Neural progenitor cell (in vitro differentiated cells): Measurements from ENCODE around the gene DPYD. TPM values are rescaled to one million over a fixed set of nuclear protein-coding genes. Genes with fewer than 3 reads are reported as not detected.

ENCODE experiments used
- DNase-seq: peaks from one replicate; pipeline ENCODE4 v3.0.0-alpha.2; 2016; ENCODE audit warnings: low spot score
- H2AFZ ChIP-seq: fragments of 200-600 bp; sonication (generic); replicated peaks from 2 replicates; pipeline ENCODE4 v1.6.1; 2016; ENCODE audit warnings: antibody characterized with exemption
- H3F3A ChIP-seq: fragments of 200-600 bp; sonication (generic); 2 replicates; pipeline ENCODE4 v1.6.1; 2016; ENCODE audit warnings: antibody characterized with exemption, low read depth
- H3K27ac ChIP-seq: fragments of 200-600 bp; sonication (generic); 2 replicates; pipeline ENCODE4 v1.5.1; 2016; ENCODE audit warnings: mild to moderate bottlenecking
- H3K27me3 ChIP-seq: fragments of 200-600 bp; sonication (generic); 2 replicates; pipeline ENCODE4 v1.6.1; 2016; ENCODE audit warnings: mild to moderate bottlenecking, moderate library complexity
- H3K36me3 ChIP-seq: fragments of 200-600 bp; sonication (generic); 2 replicates; pipeline ENCODE4 v1.5.1; 2016
- H3K4me1 ChIP-seq: fragments of 200-600 bp; sonication (generic); 2 replicates; pipeline ENCODE4 v1.6.1; 2016; ENCODE audit warnings: mixed run types
- H3K4me2 ChIP-seq: fragments of 200-600 bp; sonication (generic); 2 replicates; pipeline ENCODE4 v1.6.1; 2016
- H3K4me3 ChIP-seq: fragments of 200-600 bp; sonication (generic); 2 replicates; pipeline ENCODE4 v1.5.1; 2016
- H3K79me2 ChIP-seq: fragments of 200-600 bp; sonication (generic); 2 replicates; pipeline ENCODE4 v1.6.1; 2016; ENCODE audit warnings: low read depth
- H3K9ac ChIP-seq: fragments of 200-600 bp; sonication (generic); 2 replicates; pipeline ENCODE4 v1.6.1; 2016
- H3K9me3 ChIP-seq: fragments of 200-600 bp; sonication (generic); 2 replicates; pipeline ENCODE4 v1.5.1; 2016; ENCODE audit warnings: low read depth
- H4K20me1 ChIP-seq: fragments of 200-600 bp; sonication (generic); 2 replicates; pipeline ENCODE4 v1.6.1; 2016; ENCODE audit warnings: low read depth
- H3K27ac Mint-ChIP-seq: 3 replicates; pipeline ENCODE4 v1.8.0; 2021; ENCODE audit warnings: mixed read lengths
- H3K27me3 Mint-ChIP-seq: 2 replicates; pipeline ENCODE4 v1.8.0; 2022; ENCODE audit warnings: low read depth, mild to moderate bottlenecking, inconsistent platforms, moderate library complexity, mixed read lengths; ENCODE audit not compliant: insufficient read depth
- H3K36me3 Mint-ChIP-seq: 3 replicates; pipeline ENCODE4 v1.8.0; 2021; ENCODE audit warnings: mixed read lengths
- H3K4me1 Mint-ChIP-seq: 3 replicates; pipeline ENCODE4 v1.8.0; 2021; ENCODE audit warnings: mixed read lengths
- H3K4me3 Mint-ChIP-seq: 3 replicates; pipeline ENCODE4 v1.8.0; 2021; ENCODE audit warnings: mild to moderate bottlenecking, moderate library complexity, mixed read lengths
- H3K9me3 Mint-ChIP-seq: 3 replicates; pipeline ENCODE4 v1.8.0; 2020; ENCODE audit warnings: mixed read lengths
- CTCF ChIP-seq: fragments of 200-600 bp; sonication (generic); IDR thresholded peaks from 2 replicates; pipeline ENCODE4 v1.5.1; 2017; ENCODE audit warnings: antibody characterized with exemption, mild to moderate bottlenecking
- EZH2 ChIP-seq: fragments of 200-600 bp; sonication (generic); IDR thresholded peaks from 2 replicates; pipeline ENCODE4 v1.6.1; 2017; ENCODE audit warnings: antibody characterized with exemption, mild to moderate bottlenecking, moderate library complexity
- EZH2phosphoT487 ChIP-seq: fragments of 200-600 bp; sonication (generic); IDR thresholded peaks from 2 replicates; pipeline ENCODE4 v1.6.1; 2017; ENCODE audit warnings: antibody characterized with exemption
- total RNA-seq: library from RNA; depleted of rRNA; stranded (reverse); fragments of >200 nt; gene quantifications from 2 replicates; pipeline ENCODE4 v1.2.3, GENCODE V29; 2015; ENCODE audit warnings: low replicate concordance

The DPYD gene
- total RNA-seq, 1 donor from 2014 or later = 0.43 TPM

- Histone ChIP-seq H3K36me3 (no peaks in the 10 kb centered on the region), H3K4me1 (no peaks in the 10 kb centered on the region), H2AFZ (peak overlapping the region; percentile 83), H3K9me3 (no peaks in the 10 kb centered on the region), H3K79me2 (no peaks in the 10 kb centered on the region), H3K4me2 (no peak overlapping the region), H4K20me1 (no peaks in the 10 kb centered on the region), H3F3A (no peaks in the 10 kb centered on the region), H3K27me3 (no peaks in the 10 kb centered on the region), H3K27ac (no peak overlapping the region), H3K9ac (no peak overlapping the region), H3K4me3 (no peak overlapping the region)
- Mint-ChIP-seq H3K27me3 (no peaks in the 10 kb centered on the region), H3K36me3 (no peaks in the 10 kb centered on the region), H3K4me3 (no peak overlapping the region), H3K27ac (no peak overlapping the region), H3K9me3 (no peaks in the 10 kb centered on the region), H3K4me1 (no peaks in the 10 kb centered on the region)
- DNase-seq = no peak
- no peak for TF ChIP-seq EZH2phosphoT487
- TF ChIP-seq EZH2 = no peak
- no peak for TF ChIP-seq CTCF
Observed at GRCh38 chr1:97649591-97649990, 271.2 kb downstream of the DPYD start.

GRCh38 chr1:97647776-97648175 is 273.1 kb downstream of the DPYD start:
- H3K36me3 Mint-ChIP-seq = no peaks in the 10 kb centered on the region
- no peak overlapping the region for H3K4me3 Mint-ChIP-seq
- no peaks in the 10 kb centered on the region for H3K4me1 Mint-ChIP-seq
- H3K4me3 ChIP-seq = no peak overlapping the region
- TF ChIP-seq EZH2 (no peak), EZH2phosphoT487 (no peak), CTCF (no peak)
- H4K20me1 ChIP-seq = no peaks in the 10 kb centered on the region
- no peak overlapping the region for H3K9ac ChIP-seq
- peaks cover 5% of the 10 kb centered on the region for H3K9me3 Mint-ChIP-seq
- H3K27ac Mint-ChIP-seq = no peak overlapping the region
- no peak for DNase-seq
- H3K4me2 ChIP-seq = no peak overlapping the region
- no peaks in the 10 kb centered on the region for H3K27me3 ChIP-seq
- H2AFZ ChIP-seq = no peak overlapping the region
- no peak overlapping the region for H3K27ac ChIP-seq
- H3F3A ChIP-seq = no peaks in the 10 kb centered on the region
- H3K79me2 ChIP-seq = no peaks in the 10 kb centered on the region
- H3K4me1 ChIP-seq = no peaks in the 10 kb centered on the region
- no peaks in the 10 kb centered on the region for H3K36me3 ChIP-seq
- no peaks in the 10 kb centered on the region for H3K9me3 ChIP-seq
- H3K27me3 Mint-ChIP-seq = no peaks in the 10 kb centered on the region

- Histone ChIP-seq H3K4me2 (no peak overlapping the region), H3K79me2 (no peaks in the 10 kb centered on the region), H3K9ac (no peak overlapping the region), H2AFZ (no peak overlapping the region), H3K9me3 (no peaks in the 10 kb centered on the region), H4K20me1 (no peaks in the 10 kb centered on the region), H3K4me3 (no peak overlapping the region), H3K4me1 (no peaks in the 10 kb centered on the region), H3K36me3 (no peaks in the 10 kb centered on the region), H3F3A (no peaks in the 10 kb centered on the region), H3K27me3 (no peaks in the 10 kb centered on the region), H3K27ac (no peak overlapping the region)
- no peaks in the 10 kb centered on the region for H3K27me3 Mint-ChIP-seq
- H3K4me3 Mint-ChIP-seq = no peak overlapping the region
- H3K36me3 Mint-ChIP-seq = no peaks in the 10 kb centered on the region
- no peaks in the 10 kb centered on the region for H3K4me1 Mint-ChIP-seq
- H3K27ac Mint-ChIP-seq = no peak overlapping the region
- H3K9me3 Mint-ChIP-seq = peaks cover 10% of the 10 kb centered on the region
- TF ChIP-seq EZH2phosphoT487 (no peak), CTCF (no peak), EZH2 (no peak)
- no peak for DNase-seq
Observed at GRCh38 chr1:97646071-97646470, 274.8 kb downstream of the DPYD start.
